ENCODE measurements around the gene IRGQ.

DNA sequence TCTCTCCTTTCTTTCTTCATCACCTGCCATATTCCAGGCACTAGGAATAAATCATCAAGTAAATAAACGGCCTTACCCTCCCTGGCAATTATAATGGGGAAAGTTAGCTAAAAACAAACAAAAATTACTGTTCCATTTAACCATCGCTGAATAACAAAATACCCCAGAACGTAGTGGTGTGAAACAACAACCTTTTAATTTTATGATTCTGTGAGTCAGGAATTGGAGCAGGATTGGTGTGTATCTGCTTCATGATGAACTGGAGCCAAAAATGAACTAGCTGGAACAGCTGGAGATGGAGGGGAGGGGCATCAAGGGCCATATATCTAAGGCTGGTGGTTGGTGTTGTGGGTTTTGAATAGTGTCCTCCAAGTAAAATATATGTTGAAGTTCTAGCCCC is 47.4 kb upstream of the IRGQ start:
- TF ChIP-seq POLR2AphosphoS5 (IDR thresholded peaks at IDR 0.05; ENCODE audit: low read depth, low read length) (no peak), PAX5 (IDR thresholded peaks at IDR 0.05; ENCODE audit: insufficient read depth, low read length, severe bottlenecking) (no peak), POLR2A (IDR thresholded peaks at IDR 0.05; ENCODE audit: low read depth, low read length) (no peak), TAF1 (IDR thresholded peaks at IDR 0.05; ENCODE audit: low read depth, low read length) (no peak)

Data from GM12891 (cell line).